Endothelial cell of umbilical vein (primary cell): ENCODE data around the gene PRKAR2B.

Experiments used
- CTCF ChIP-seq, 2 donors: IDR thresholded peaks; 1 replicate in 1 of 2; 2 replicates in 1 of 2; pipeline ENCODE4 v1.5.1; 2011; ENCODE audit warnings: low read length in 2 of 2, mild to moderate bottlenecking in 2 of 2, moderate library complexity in 2 of 2, control low read depth in 1 of 2, inconsistent platforms in 1 of 2, low read depth in 1 of 2; ENCODE audit not compliant: insufficient read depth in 1 of 2; ENCODE audit errors: extremely low read depth in 1 of 2
- EZH2 ChIP-seq: IDR thresholded peaks from 2 replicates; pipeline ENCODE4 v1.6.1; 2012; ENCODE audit warnings: borderline replicate concordance, low read depth, mild to moderate bottlenecking, moderate library complexity, low read length, inconsistent platforms; ENCODE audit not compliant: severe bottlenecking
- MAX ChIP-seq: IDR thresholded peaks from 2 replicates; pipeline ENCODE4 v1.6.1; 2011; ENCODE audit not compliant: insufficient read depth, insufficient read length
- MYC ChIP-seq: IDR thresholded peaks from one replicate; pipeline ENCODE4 v1.6.1; 2011; ENCODE audit warnings: mild to moderate bottlenecking, low read depth, low read length
- POLR2A ChIP-seq: IDR thresholded peaks from 2 replicates; pipeline ENCODE4 v1.6.1; 2012; ENCODE audit warnings: low read depth, mild to moderate bottlenecking, control low read depth, low read length
- POLR2AphosphoS5 ChIP-seq: IDR thresholded peaks from 2 replicates; pipeline ENCODE4 v1.6.1; 2012; ENCODE audit warnings: low read depth, mild to moderate bottlenecking, control low read depth, low read length, moderate library complexity; ENCODE audit not compliant: insufficient read depth

- TF ChIP-seq CTCF (IDR thresholded peaks at IDR 0.05; ENCODE audit: extremely low read depth in 1 of 2, insufficient read depth in 1 of 2, low read depth in 1 of 2, low read length in 2 of 2) = no peak
- no peak for TF ChIP-seq EZH2
- TF ChIP-seq POLR2A = no peak
- no peak for TF ChIP-seq POLR2AphosphoS5
- no peak for TF ChIP-seq MAX
- no peak for TF ChIP-seq MYC
Observed at GRCh38 chr7:107016312-107016711, 28.2 kb upstream of the PRKAR2B start.
